Neuronal stem cell (in vitro differentiated cells): Measurements from ENCODE around the gene CUBN.

ENCODE experiments used
- DNase-seq: peaks from one replicate; pipeline ENCODE4 v3.0.0-alpha.2; 2013; ENCODE audit warnings: low spot score
- H2AFZ ChIP-seq: one replicate; pipeline ENCODE4 v1.6.1; 2013; ENCODE audit warnings: mild to moderate bottlenecking, low read length, inconsistent platforms
- H2AK5ac ChIP-seq: 2 replicates; pipeline ENCODE4 v1.6.1; 2013; ENCODE audit warnings: low read depth, mild to moderate bottlenecking, inconsistent platforms, low read length, moderate library complexity, mixed read lengths
- H2BK120ac ChIP-seq: 2 replicates; pipeline ENCODE4 v1.6.1; 2013; ENCODE audit warnings: low read depth, mild to moderate bottlenecking, inconsistent platforms, low read length, moderate library complexity, mixed read lengths
- H2BK12ac ChIP-seq: one replicate; pipeline ENCODE4 v1.6.1; 2013; ENCODE audit warnings: low read length, inconsistent platforms
- H2BK15ac ChIP-seq: 2 replicates; pipeline ENCODE4 v1.6.1; 2013; ENCODE audit warnings: mild to moderate bottlenecking, low read length, inconsistent platforms, mixed read lengths
- H2BK5ac ChIP-seq: one replicate; pipeline ENCODE4 v1.6.1; 2013; ENCODE audit warnings: inconsistent platforms, mild to moderate bottlenecking, low read length, moderate library complexity
- H3K14ac ChIP-seq: one replicate; pipeline ENCODE4 v1.6.1; 2013; ENCODE audit warnings: low read length, inconsistent platforms
- H3K18ac ChIP-seq: 2 replicates; pipeline ENCODE4 v1.6.1; 2013; ENCODE audit warnings: low read length, inconsistent platforms
- H3K23ac ChIP-seq: 2 replicates; pipeline ENCODE4 v1.6.1; 2013; ENCODE audit warnings: low read depth, mild to moderate bottlenecking, mixed read lengths, low read length, inconsistent platforms; ENCODE audit not compliant: poor library complexity
- H3K27ac ChIP-seq: replicated peaks from 3 replicates; pipeline ENCODE4 v1.5.1; 2013; ENCODE audit warnings: low read length, inconsistent platforms
- H3K27me3 ChIP-seq, 3 experiments: 2 replicates each; pipeline ENCODE4 v1.6.1; 2013; ENCODE audit warnings: low read length in 3 of 3, mild to moderate bottlenecking in 2 of 3, inconsistent platforms in 1 of 3, low read depth in 1 of 3, mixed read lengths in 1 of 3, moderate library complexity in 1 of 3; ENCODE audit not compliant: control insufficient read depth in 3 of 3, insufficient read depth in 3 of 3
- H3K36me3 ChIP-seq, 2 donors: replicated peaks in 1 of 2; 2 replicates each; pipeline ENCODE4 v1.6.1; 2013; ENCODE audit warnings: low read length in 2 of 2; ENCODE audit not compliant: control insufficient read depth in 2 of 2, insufficient read depth in 2 of 2
- H3K4ac ChIP-seq: 2 replicates; pipeline ENCODE4 v1.6.1; 2013; ENCODE audit warnings: inconsistent platforms, mild to moderate bottlenecking, low read length, moderate library complexity
- H3K4me1 ChIP-seq, 2 donors: 1 replicate in 1 of 2; 2 replicates in 1 of 2; pipeline ENCODE4 v1.6.1; 2013; ENCODE audit warnings: low read length in 2 of 2, low read depth in 1 of 2; ENCODE audit not compliant: control insufficient read depth in 2 of 2, insufficient read depth in 1 of 2
- H3K4me2 ChIP-seq: one replicate; pipeline ENCODE4 v1.6.1; 2013; ENCODE audit warnings: mild to moderate bottlenecking, low read length, inconsistent platforms; ENCODE audit not compliant: insufficient read depth, poor library complexity, severe bottlenecking
- H3K4me3 ChIP-seq, 2 donors: 2 replicates each; pipeline ENCODE4 v1.5.1; 2013; ENCODE audit warnings: low read length in 2 of 2, mild to moderate bottlenecking in 2 of 2, inconsistent platforms in 1 of 2, moderate library complexity in 1 of 2
- H3K79me1 ChIP-seq: one replicate; pipeline ENCODE4 v1.6.1; 2013; ENCODE audit warnings: low read depth, mild to moderate bottlenecking, inconsistent platforms, low read length, moderate library complexity
- H3K9ac ChIP-seq: one replicate; pipeline ENCODE4 v1.6.1; 2013; ENCODE audit warnings: mild to moderate bottlenecking, low read depth, low read length, inconsistent platforms; ENCODE audit not compliant: poor library complexity
- H3K9me3 ChIP-seq, 2 donors: replicated peaks in 1 of 2; 2 replicates each; pipeline versions ENCODE3 to v1.6.1; 2013; ENCODE audit warnings: low read length in 2 of 2, mild to moderate bottlenecking in 2 of 2, inconsistent platforms in 1 of 2, low read depth in 1 of 2, mixed read lengths in 1 of 2, moderate library complexity in 1 of 2; ENCODE audit not compliant: control insufficient read depth in 2 of 2, insufficient read depth in 1 of 2
- H4K8ac ChIP-seq: one replicate; pipeline ENCODE4 v1.6.1; 2013; ENCODE audit warnings: low read depth, mild to moderate bottlenecking, inconsistent platforms, low read length, moderate library complexity
- H4K91ac ChIP-seq: one replicate; pipeline ENCODE4 v1.6.1; 2013; ENCODE audit warnings: low read length, low read depth, mild to moderate bottlenecking, inconsistent platforms; ENCODE audit not compliant: poor library complexity
- WGBS, 2 donors: extraction: QIAGEN DNeasy Blood & Tissue Kit; methylation state at CpG; one replicate each; pipeline ENCODE4 v1.1.7; 2013; ENCODE audit warnings: missing lambda C conversion rate in 2 of 2, mixed read lengths in 1 of 2; ENCODE audit not compliant: insufficient read length in 2 of 2, insufficient replicate concordance in 1 of 2; ENCODE audit errors: extremely low coverage in 2 of 2; 5-methylcytosine and 5-hydroxymethylcytosine counted together

The CUBN gene

GRCh38 chr10:17176091-17176490, 46.5 kb upstream of the CUBN start:
- Histone ChIP-seq H3K18ac (no peak overlapping the region), H3K4me3 (no peak overlapping the region), H3K9me3 (no peaks in the 10 kb centered on the region), H3K79me1 (no peaks in the 10 kb centered on the region), H2AK5ac (no peak overlapping the region), H3K4me2 (no peak overlapping the region), H2BK120ac (no peak overlapping the region), H3K14ac (no peak overlapping the region), H2BK5ac (no peak overlapping the region), H3K36me3 (peaks cover 0 to 6% of the 10 kb centered on the region in 2 donors), H3K27me3 (no peaks in the 10 kb centered on the region), H4K91ac (no peak overlapping the region), H2AFZ (no peak overlapping the region), H3K23ac (no peak overlapping the region), H3K9ac (no peak overlapping the region), H3K4me1 (peaks cover 6% of the 10 kb centered on the region in 2 donors), H4K8ac (no peak overlapping the region), H3K4ac (no peak overlapping the region), H3K27ac (no peak overlapping the region), H2BK12ac (no peak overlapping the region), H2BK15ac (no peak overlapping the region)
- DNase-seq: no peak

- Histone ChIP-seq H3K36me3 (peaks cover 0 to 6% of the 10 kb centered on the region in 2 donors), H3K4me3 (no peak overlapping the region), H3K9ac (no peak overlapping the region), H3K14ac (no peak overlapping the region), H3K4me2 (no peak overlapping the region), H2BK5ac (no peak overlapping the region), H4K8ac (no peak overlapping the region), H3K27ac (no peak overlapping the region), H3K4ac (no peak overlapping the region), H3K4me1 (peaks cover 6 to 7% of the 10 kb centered on the region in 2 donors), H3K79me1 (no peaks in the 10 kb centered on the region), H3K9me3 (no peaks in the 10 kb centered on the region), H4K91ac (no peak overlapping the region), H2AFZ (peak overlapping the region; percentile 72), H3K18ac (no peak overlapping the region), H2BK15ac (no peak overlapping the region), H2BK120ac (no peak overlapping the region), H2AK5ac (no peak overlapping the region), H3K23ac (no peak overlapping the region), H3K27me3 (no peaks in the 10 kb centered on the region), H2BK12ac (no peak overlapping the region)
- DNase-seq: no peak
- WGBS, 2 donors: no CpG with 5 or more reads among the region's 4 CpGs
Measured at GRCh38 chr10:17175551-17175950, 45.9 kb upstream of the CUBN start.

- no peak overlapping the region for H3K23ac ChIP-seq
- no peak overlapping the region for H2AK5ac ChIP-seq
- no peak overlapping the region for H3K27ac ChIP-seq
- H3K79me1 ChIP-seq: no peaks in the 10 kb centered on the region
- H3K4me3 ChIP-seq: no peak overlapping the region
- no peak overlapping the region for H2BK15ac ChIP-seq
- no peak overlapping the region for H4K8ac ChIP-seq
- no peak for DNase-seq
- H3K27me3 ChIP-seq: no peaks in the 10 kb centered on the region
- H2BK5ac ChIP-seq: no peak overlapping the region
- no peak overlapping the region for H3K4me2 ChIP-seq
- no peak overlapping the region for H2BK12ac ChIP-seq
- H3K9me3 ChIP-seq: no peaks in the 10 kb centered on the region
- H2AFZ ChIP-seq: no peak overlapping the region
- no peak overlapping the region for H3K14ac ChIP-seq
- no peak overlapping the region for H3K4ac ChIP-seq
- peaks cover 6 to 7% of the 10 kb centered on the region in 2 donors for H3K4me1 ChIP-seq
- peaks cover 0 to 6% of the 10 kb centered on the region in 2 donors for H3K36me3 ChIP-seq
- no peak overlapping the region for H4K91ac ChIP-seq
- H3K9ac ChIP-seq: no peak overlapping the region
- H3K18ac ChIP-seq: no peak overlapping the region
- no peak overlapping the region for H2BK120ac ChIP-seq
Measured at GRCh38 chr10:17174626-17175025, 45.0 kb upstream of the CUBN start.

GRCh38 chr10:17171141-17171641, 41.6 kb upstream of the CUBN start:
- Histone ChIP-seq H2AFZ (no peak overlapping the region), H3K4ac (no peak overlapping the region), H3K23ac (no peak overlapping the region), H2BK5ac (no peak overlapping the region), H3K9me3 (no peaks in the 10 kb centered on the region), H3K79me1 (no peaks in the 10 kb centered on the region), H3K9ac (no peak overlapping the region), H3K27ac (no peak overlapping the region), H2BK12ac (no peak overlapping the region), H2BK120ac (no peak overlapping the region), H2AK5ac (no peak overlapping the region), H4K91ac (no peak overlapping the region), H3K14ac (no peak overlapping the region), H3K18ac (no peak overlapping the region), H3K27me3 (no peaks in the 10 kb centered on the region), H3K4me2 (no peak overlapping the region), H3K36me3 (peaks cover 0 to 14% of the 10 kb centered on the region in 2 donors), H4K8ac (no peak overlapping the region), H2BK15ac (no peak overlapping the region), H3K4me3 (no peak overlapping the region), H3K4me1 (peaks cover 6 to 7% of the 10 kb centered on the region in 2 donors)
- peak; percentile 12 for DNase-seq
- no CpG with 5 or more reads among the region's 4 CpGs for WGBS, 2 donors
